Measurements from ENCODE around the gene SHFL.

Gene SHFL

DNA sequence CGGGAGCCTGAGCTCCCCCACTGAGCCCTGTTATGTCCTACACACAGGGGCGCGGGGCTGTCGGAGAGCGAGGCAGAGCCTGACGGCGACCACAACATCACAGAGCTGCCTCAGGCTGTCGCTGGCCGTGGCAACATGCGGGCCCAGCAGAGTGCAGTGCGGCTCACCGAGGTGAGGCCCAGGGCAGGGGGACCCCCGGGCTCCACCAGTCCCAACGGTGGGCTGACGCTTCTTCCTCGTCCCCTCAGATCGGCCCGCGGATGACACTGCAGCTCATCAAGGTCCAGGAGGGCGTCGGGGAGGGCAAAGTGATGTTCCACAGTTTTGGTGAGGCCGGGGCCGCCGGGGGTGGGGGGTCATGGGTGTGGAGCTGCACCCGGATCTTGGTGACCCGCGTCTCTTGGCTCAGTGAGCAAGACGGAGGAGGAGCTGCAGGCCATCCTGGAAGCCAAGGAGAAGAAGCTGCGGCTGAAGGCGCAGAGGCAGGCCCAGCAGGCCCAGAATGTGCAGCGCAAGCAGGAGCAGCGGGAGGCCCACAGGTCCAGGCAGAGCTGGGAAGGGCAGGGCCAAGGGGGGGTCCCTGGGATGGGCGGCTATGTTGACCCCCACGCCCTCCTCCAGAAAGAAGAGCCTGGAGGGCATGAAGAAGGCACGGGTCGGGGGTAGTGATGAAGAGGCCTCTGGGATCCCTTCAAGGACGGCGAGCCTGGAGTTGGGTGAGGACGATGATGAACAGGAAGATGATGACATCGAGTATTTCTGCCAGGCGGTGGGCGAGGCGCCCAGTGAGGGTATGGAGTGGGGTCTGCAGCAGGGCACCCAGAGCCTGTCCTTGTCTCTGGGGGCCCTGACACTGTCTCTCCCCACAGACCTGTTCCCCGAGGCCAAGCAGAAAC is 24.2 kb downstream of the SHFL start:
- DNase-seq = no peak

DNA sequence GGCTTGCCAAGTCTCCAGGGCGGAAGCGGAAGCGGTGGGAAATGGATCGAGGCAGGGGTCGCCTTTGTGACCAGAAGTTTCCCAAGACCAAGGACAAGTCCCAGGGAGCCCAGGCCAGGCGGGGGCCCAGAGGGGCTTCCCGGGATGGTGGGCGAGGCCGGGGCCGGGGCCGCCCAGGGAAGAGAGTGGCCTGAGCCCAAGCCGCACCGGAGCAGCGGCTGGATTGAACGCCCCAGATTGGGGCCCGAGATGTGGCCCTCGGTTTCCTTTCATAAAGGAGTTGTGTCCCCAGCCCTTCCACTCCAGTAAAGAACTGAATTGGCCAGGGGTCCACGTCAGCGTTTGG is 24.8 kb downstream of the SHFL start:
- DNase-seq = no peak

DNA sequence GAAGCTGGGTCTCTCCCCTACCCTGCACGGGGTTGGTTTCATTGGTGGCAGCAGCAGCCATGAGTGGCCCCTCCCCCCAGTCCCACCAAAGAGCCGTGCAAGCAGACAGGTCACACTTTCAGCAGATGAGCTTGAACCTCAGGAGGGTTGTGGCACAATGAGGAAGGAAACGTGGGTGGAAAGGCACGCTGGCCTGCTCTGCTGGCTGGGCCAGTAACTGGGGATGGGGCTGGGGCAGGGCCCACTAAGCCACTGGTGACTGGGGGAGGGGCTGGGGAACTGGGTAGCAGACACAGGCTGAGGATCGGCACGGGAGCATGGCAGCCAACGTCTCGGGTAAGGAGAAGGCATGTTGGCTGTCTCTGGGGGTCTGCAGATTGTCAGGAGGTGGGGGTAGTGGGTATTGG is 25.3 kb downstream of the SHFL start, which contains the start of gene P2RY11:
TSS of gene P2RY11 (plus strand) at position 289 of the 407 bp plus-strand sequence. CDS start at position 318, 29 bp downstream.
- DNase-seq = no peak

DNA sequence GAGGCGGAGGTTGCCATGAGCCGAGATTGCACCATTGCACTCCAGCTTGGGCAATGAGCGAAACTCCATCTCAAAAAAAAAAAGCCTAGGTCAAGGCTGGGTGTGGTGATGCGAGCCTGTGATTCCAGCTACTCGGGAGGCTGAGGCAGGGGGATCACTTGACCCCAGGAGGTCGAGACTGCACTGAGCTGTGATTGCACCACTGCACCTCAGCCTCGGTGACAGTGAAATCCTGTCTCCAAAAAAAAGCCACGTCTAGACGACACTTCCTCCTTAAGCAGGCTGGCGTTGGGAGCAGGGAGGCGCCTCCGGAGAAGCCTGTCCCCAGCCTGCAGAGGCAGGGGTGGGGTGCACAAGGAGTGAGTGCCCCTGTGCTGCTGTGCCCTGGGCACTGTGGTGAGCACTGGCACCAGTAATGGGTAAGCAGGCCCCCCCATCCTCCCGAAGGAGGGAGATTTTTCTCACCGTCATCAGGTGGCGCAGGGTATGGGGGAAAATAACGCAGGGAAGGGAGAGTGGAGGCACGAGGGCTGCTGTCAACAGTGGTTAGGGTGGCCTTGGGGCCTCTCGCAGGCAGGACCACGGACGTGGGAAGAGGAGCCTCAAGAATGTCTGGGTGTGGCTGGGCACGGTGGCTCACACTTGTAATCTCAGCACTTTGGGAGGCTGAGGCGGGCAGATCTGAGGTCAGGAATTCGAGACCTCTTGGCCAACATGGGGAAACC is 26.1 kb downstream of the SHFL start:
- DNase-seq = no peak

DNA sequence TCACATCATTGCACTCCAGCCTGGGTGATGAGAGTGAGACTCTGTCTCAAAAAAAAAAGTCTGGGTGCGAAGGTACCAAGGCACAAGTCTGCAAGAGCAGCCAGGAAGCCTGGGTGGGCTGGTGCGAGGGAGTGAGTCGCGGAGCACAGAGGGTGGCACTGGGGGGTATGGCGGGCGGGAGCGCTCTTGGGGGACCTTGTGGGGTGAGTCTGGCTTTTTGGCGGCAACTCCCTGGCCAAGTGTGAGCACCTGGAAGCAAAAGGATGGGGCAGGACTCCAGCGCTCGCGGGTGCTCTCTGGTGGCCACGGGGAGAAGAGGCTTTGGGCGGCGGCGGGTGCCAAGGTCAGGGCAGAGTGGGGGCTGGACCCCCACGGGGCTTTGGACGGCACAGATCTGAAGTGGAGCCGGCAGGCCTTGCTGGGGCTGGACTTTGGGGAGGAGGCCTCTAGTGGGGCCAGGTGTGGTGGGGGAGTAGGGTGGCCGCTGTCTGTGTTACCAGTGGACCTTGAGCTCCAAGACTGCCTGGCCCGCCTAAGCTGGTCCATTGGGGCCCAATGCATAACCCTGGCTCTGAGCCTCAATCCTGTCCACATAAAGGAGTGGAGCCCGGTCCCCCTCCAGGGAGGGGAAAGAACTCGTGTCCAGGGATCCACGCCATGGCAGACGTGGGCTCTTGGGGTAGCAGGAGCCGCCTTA is 26.9 kb downstream of the SHFL start:
- DNase-seq = no peak

DNA sequence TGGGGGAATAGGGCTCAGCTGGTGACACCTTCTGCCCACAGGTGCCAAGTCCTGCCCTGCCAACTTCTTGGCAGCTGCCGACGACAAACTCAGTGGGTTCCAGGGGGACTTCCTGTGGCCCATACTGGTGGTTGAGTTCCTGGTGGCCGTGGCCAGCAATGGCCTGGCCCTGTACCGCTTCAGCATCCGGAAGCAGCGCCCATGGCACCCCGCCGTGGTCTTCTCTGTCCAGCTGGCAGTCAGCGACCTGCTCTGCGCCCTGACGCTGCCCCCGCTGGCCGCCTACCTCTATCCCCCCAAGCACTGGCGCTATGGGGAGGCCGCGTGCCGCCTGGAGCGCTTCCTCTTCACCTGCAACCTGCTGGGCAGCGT is 27.5 kb downstream of the SHFL start:
- no peak for DNase-seq

DNA sequence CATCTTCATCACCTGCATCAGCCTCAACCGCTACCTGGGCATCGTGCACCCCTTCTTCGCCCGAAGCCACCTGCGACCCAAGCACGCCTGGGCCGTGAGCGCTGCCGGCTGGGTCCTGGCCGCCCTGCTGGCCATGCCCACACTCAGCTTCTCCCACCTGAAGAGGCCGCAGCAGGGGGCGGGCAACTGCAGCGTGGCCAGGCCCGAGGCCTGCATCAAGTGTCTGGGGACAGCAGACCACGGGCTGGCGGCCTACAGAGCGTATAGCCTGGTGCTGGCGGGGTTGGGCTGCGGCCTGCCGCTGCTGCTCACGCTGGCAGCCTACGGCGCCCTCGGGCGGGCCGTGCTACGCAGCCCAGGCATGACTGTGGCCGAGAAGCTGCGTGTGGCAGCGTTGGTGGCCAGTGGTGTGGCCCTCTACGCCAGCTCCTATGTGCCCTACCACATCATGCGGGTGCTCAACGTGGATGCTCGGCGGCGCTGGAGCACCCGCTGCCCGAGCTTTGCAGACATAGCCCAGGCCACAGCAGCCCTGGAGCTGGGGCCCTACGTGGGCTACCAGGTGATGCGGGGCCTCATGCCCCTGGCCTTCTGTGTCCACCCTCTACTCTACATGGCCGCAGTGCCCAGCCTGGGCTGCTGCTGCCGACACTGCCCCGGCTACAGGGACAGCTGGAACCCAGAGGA is 28.0 kb downstream of the SHFL start:
- no peak for DNase-seq

DNA sequence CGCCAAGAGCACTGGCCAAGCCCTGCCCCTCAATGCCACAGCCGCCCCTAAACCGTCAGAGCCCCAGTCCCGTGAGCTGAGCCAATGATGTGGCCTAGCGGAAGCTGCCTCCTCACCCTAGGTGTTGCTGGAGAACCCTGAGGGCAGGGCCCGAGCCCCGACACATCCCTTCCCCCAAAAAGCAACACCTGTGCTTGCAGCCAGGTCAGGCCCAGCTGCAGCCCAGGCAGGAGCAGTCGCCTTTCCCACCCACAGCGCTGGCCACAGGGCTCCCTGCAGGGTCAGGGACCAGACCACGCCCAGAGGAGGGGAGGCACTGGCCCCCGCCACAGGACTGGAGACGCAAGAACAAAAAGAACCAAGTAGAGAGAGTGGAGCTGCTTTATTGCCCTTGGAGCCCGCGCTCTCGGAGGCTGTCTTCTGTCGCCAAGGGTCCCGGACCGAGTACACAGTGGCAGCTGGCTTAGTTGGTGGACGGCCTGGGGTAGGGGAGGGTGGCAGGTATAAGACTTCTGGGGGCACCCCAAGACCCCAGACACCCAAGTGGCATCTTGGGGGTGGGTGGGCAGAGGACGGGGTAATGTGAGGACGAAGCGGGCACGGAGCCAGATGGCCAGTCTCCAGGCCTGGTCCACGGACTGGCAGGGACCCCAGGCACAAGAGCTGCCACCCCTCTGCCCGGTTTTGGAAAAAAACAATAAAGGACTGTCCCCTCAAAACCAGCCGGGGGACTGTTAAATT is 28.7 kb downstream of the SHFL start:
- no peak for DNase-seq

DNA sequence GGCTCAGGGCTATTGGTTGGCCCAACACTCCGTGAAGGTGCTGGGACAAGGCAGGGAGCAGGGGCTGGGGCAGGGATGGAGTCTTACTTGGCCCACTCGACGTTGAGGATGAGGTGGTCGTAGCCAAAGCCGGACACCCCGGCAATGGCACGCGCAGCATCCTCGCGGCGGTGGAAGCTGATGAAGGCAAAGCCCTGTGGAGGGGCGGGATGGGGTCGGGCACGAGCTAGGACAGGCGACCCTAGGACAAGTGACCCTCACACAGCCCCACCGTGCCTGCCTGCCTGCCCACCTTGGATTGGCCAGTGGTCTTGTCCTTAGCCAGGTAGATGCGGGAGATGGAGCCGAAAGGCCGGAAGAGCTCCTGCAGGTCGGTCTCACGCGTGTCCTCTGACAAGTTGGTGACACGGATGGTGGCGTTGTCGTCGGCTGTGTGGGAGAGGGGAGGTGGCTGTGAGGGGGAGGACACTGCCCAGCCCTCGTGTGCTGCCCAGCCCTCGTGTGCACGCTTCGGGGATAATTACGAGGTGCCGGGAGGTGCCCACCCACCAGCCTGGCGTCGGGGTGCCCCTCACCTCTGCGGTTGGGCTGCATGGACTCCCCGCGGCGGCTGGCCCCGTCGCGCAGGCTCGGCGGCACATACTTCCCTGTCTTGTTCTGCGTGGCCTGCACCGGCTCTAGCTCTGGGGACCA is 29.4 kb downstream of the SHFL start:
- DNase-seq = no peak

DNA sequence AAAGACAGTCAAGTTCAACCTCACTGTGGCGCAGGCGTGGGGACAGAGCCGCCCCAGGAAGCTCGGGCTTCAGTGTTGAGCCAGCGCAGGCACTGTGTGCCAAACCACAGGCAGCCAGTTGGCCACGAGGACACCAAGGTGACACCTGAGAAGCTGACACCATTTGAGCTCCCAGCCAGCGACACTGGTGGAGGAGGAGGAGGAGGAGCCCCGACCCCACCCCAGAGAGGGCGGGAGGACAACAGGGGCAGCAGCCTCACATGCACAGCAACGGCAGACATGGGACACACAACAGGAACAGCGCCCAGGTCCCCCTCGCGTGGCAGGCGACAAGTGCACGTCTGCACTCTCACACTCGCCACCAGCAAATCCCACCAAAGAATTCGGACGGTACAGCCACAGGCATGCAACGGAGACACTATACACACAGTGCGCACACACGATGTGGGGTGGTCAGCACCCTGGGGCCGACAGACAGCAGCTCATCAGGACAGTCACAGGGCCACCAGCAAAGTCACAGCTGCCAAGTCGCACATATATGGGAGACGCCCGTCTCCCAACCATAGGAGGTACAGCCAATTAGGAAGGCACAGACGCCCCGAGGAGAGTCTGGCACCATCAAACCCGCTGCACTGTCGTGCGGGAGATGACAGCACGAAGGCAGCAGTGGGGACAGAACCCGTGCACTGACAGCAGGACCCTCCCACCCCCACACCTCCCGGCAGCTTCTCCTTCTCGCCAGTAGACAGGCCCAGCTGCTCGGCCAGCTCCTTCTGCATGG is 30.2 kb downstream of the SHFL start:
- no peak for DNase-seq

DNA sequence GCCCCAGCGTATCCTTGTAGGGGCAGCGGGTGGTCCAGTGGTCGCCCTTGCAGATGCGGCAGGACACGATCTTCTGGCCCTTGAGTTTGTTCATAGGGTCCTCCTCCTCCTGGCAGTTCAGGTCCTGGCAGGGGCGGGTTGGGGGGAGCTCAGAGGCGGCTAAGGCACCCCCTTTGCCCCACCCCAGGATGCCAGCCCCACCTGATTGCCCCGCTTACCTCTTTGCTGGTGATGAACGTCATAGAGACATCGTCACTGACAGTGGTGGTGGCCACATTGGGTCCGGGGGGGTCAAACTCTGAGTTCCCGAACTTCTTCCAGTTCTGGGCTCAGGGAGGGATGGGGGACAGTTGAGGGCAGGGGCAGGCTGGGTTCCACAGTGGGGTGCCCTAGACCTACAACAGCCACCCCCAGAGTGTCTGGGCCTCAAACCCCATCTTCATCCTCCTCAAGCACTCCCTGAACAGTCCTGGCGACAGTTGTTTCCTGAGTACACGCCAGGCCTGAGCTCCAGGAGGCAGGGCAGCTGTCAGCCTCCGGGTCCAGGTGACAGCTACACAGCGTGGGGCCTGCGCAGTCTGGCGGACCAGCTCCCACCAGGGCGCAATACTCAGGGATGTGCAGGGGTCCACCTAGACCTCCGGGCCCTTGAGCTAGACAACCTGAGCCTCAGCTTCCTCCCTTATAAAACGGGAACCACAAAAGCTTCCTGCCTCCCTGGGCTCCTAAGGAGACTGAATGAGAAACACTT is 30.9 kb downstream of the SHFL start:
- DNase-seq = no peak

DNA sequence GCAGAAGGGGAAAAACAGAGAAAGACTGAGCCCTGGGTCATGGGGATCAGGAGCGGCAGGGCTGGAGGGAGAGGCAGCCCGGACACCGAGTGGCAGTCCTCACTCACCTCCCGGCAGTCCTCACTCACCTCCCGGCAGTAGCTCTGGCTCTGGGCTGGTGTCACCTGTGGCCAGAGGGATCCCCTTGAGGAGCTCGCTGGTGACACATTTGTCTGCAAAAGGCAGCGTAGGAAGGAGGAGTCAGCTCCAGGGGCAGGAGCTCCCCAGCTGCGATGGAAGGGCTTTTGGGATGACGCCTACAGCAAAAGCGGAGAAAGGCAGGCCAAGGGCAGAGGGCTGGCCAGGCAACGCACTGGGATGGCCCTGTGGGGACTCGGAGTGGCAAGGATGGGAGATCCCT is 32.8 kb downstream of the SHFL start:
- DNase-seq = no peak

DNA sequence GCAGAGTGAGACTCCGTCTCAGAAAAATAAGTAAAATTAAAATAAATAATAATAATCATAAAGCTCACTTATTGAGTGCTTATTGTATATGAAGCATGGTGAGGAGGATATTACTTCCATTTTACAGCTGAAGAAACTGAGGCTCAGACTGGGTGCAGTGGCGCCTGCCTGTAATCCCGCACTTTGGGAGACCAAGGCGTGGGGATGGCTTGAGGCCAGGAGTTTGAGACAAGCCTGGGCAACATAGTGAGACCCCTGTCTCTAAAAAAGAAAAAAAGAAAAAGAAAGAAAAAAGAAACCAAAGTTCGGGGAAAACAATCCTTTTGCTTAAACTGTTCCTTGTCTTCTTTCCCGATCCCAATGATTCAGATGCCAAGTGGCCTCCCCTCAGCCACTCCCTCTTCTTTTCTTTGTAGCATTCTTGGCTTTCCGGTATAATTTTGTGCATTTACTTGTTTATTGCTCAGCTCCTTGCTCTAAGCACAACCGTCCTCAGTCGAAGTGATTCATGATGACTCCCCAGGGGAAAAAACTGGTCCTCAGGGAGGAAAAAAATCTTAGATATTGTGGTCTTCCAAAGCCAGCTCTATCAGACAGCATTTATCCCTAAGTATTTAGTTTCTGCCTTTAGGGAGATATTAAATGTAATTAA is 34.5 kb downstream of the SHFL start:
- DNase-seq = no peak

DNA sequence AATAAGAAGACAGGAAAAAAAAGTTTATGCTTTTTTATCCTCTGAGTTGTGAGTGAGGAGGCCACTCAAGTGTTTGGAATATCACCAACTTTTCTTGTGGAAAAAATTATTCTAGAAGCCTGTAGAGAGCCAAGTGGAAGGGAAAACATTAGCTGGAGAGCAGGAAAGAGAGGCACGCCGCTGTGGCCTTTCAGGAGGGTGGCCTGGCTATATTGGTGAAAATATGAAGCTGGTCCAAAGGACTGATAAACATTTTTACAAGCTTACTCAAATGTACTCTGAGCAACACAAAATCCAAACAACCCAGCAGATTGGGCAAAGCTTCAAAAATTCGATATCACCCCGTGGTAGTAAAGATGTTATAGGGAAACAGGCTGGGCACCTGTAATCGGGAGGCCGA is 35.9 kb downstream of the SHFL start:
- DNase-seq = no peak

DNA sequence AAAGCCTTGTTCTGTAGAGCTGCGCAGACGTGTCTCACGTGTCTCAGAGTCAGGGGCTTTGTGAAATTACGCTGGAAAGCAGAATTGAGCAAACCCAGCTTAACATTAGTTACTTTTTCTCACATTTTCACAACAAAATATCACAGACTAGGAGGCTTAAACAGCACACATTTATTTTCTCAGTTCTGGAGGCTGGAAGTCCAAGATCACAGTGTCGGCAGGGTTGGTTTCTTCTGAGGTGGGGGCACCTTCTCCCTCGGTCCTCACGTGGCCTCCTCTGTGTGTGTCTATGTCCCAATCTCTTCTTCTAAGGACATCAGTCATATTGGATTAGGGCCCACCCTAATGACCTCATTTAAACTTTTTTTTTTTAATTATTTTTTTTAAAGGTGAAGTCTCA is 38.3 kb downstream of the SHFL start:
- no peak for DNase-seq

DNA sequence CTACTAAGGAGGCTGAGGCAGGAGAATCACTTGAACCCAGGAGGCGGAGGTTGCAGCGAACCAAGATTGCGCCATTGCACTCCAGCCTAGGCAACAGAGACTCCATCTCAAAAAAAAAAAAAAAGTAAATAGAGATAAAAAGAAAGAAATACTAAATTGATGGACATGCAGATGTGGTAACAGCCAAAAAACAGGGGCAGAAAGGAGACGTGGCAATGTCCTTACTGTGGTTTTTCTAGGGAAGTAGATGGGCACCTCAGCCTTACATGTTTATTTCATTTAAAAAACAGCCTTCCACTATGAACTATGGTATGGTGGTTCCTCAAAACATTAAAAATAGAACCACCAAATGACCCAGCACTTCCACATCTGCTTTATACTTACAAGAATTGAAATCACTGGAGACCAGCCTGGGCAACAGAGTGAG is 40.1 kb downstream of the SHFL start:
- no peak for DNase-seq

DNA sequence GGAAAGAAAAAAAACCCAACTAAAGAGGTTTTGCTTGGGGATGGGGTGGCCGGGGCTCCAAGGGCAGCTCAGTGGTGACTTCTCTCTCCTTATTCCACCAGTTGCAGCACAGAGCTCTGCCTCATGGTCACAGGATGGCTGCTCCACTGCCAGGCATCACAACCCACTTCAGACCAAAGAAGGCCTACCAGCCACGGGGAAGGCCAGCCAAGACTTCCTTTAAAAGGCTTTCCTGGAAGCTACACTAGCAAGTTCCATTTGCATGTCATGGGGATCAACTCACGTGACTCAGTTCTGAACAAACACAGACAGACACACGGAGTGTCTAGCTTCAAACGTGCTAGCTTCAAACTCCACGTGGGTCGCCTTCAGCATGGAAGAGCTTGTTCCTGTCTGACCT is 46.8 kb downstream of the SHFL start:
- DNase-seq = no peak

DNA sequence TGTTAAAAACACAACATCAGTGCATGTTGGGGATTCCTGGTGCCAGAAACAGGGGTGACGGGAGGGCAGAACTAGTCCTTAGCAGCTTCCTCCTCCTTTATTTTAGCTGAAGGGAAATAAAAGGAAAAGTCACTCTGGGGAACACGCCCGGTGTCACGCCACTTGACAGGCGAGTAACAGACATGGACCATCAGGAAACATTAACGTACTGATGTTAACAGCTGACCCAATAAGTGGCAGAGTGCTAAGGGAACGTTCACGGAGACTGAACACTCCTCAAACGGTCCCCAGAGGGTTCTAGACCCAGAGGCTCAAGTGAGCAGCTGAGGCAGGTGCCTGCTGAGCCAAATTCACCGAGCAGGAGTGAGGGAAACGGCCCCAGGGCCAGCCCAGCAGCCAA is 47.5 kb downstream of the SHFL start:
- DNase-seq = no peak

DNA sequence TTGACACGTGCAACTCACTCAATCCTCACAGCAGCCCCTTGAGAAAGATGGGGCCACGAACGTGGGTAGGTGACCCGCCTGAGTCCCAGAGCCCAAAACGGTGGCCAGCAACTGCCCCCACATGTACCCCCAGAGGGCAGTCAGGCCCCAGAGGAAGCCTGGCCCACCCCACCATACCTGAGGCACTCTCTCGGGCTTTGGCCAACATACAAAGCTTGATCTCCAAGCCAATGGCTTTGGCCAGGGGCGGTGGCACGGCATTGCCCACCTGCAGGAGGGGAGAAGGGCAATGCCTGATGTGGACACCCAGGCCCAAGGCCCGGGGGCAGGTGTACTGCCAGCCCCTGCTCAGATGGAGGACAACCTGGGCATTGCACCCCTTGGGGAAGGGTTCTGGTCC is 47.9 kb downstream of the SHFL start:
- no peak for DNase-seq

Measured in NCI-H1930 (cell line).